IMR-90 (cell line): ENCODE results near the gene STOX1. TPM values are rescaled to one million over a fixed set of nuclear protein-coding genes. Genes with fewer than 3 reads are reported as not detected.

ENCODE experiments used
- ATAC-seq: fragments of 200-7000 bp; cut with Tn5 transposase; 2 replicates; pipeline ENCODE4 v1.9.1; 2020; ENCODE audit warnings: low read depth, mild to moderate bottlenecking, moderate library complexity
- BruUV-seq: library from RNA; stranded (reverse); fragments of 400-500 nt; replicated peaks from 2 replicates; lab custom pipeline; 2021; lab: Mats Ljungman, UMichigan
- CTCF ChIA-PET: fragments of 300-600 bp; formaldehyde crosslinking; extraction: SDS; loops from one replicate; lab custom pipeline; 2021; ENCODE audit warnings: antibody characterized with exemption; lab: Yijun Ruan, JAX
- POLR2A ChIA-PET: fragments of 300-600 bp; sonication (Branson Sonifier 250); formaldehyde crosslinking; loops from one replicate; lab custom pipeline; 2022; ENCODE audit warnings: antibody characterized with exemption; ENCODE audit not compliant: unreplicated experiment; lab: Charles Lee
- DNase-seq: peaks from one replicate; pipeline ENCODE4 v3.0.0; 2013
- H2AFZ ChIP-seq: replicated peaks from 2 replicates; pipeline ENCODE3; 2013; ENCODE audit warnings: low read length, mild to moderate bottlenecking; ENCODE audit not compliant: poor library complexity
- H2AK5ac ChIP-seq: 2 replicates; pipeline ENCODE4 v1.6.1; 2013; ENCODE audit warnings: low read depth, low read length, inconsistent platforms
- H2AK9ac ChIP-seq: replicated peaks from 2 replicates; pipeline ENCODE3; 2013; ENCODE audit warnings: mild to moderate bottlenecking, low read depth, low read length, moderate library complexity; ENCODE audit not compliant: poor library complexity
- H2BK120ac ChIP-seq: 2 replicates; pipeline ENCODE4 v1.6.1; 2013; ENCODE audit warnings: low read depth, low read length, inconsistent platforms
- H2BK15ac ChIP-seq: 3 replicates; pipeline ENCODE4 v1.6.1; 2013; ENCODE audit warnings: low read depth, low read length, inconsistent platforms
- H2BK20ac ChIP-seq: 2 replicates; pipeline ENCODE4 v1.6.1; 2013; ENCODE audit warnings: low read depth, mild to moderate bottlenecking, inconsistent platforms, low read length, moderate library complexity
- H2BK5ac ChIP-seq: 2 replicates; pipeline ENCODE4 v1.6.1; 2013; ENCODE audit warnings: mild to moderate bottlenecking, low read depth, low read length, inconsistent platforms; ENCODE audit not compliant: poor library complexity, severe bottlenecking
- H3K14ac ChIP-seq: replicated peaks from 2 replicates; pipeline ENCODE4 v1.6.1; 2013; ENCODE audit warnings: low read depth, low read length, inconsistent platforms
- H3K18ac ChIP-seq: 2 replicates; pipeline ENCODE4 v1.6.1; 2013; ENCODE audit warnings: low read depth, low read length, control low read depth
- H3K23ac ChIP-seq: 2 replicates; pipeline ENCODE4 v1.6.1; 2013; ENCODE audit warnings: low read depth, low read length, inconsistent platforms
- H3K27ac ChIP-seq: 2 replicates; pipeline ENCODE4 v1.5.1; 2013; ENCODE audit warnings: mild to moderate bottlenecking, control low read depth, low read length; ENCODE audit not compliant: insufficient read depth
- H3K27me3 ChIP-seq: 2 replicates; pipeline ENCODE4 v1.6.1; 2013; ENCODE audit warnings: low read length; ENCODE audit not compliant: control insufficient read depth, insufficient read depth
- H3K36me3 ChIP-seq: 2 replicates; pipeline ENCODE4 v1.6.1; 2013; ENCODE audit warnings: low read length, mixed read lengths; ENCODE audit not compliant: control insufficient read depth, insufficient read depth
- H3K4ac ChIP-seq: 2 replicates; pipeline ENCODE4 v1.6.1; 2013; ENCODE audit warnings: low read depth, low read length, inconsistent platforms
- H3K4me1 ChIP-seq: 2 replicates; pipeline ENCODE4 v1.6.1; 2013; ENCODE audit warnings: low read length, mixed read lengths; ENCODE audit not compliant: control insufficient read depth, insufficient read depth
- H3K4me2 ChIP-seq: 2 replicates; pipeline ENCODE4 v1.6.1; 2013; ENCODE audit warnings: low read depth, mild to moderate bottlenecking, control low read depth, low read length, moderate library complexity
- H3K4me3 ChIP-seq: 2 replicates; pipeline ENCODE4 v1.5.1; 2013; ENCODE audit warnings: low read depth, mild to moderate bottlenecking, control low read depth, low read length, moderate library complexity; ENCODE audit not compliant: insufficient read depth
- H3K56ac ChIP-seq: 2 replicates; pipeline ENCODE4 v1.6.1; 2013; ENCODE audit warnings: low read length, inconsistent platforms; ENCODE audit not compliant: insufficient read depth; ENCODE audit errors: extremely low read depth
- H3K79me1 ChIP-seq, 2 experiments: 2 replicates each; pipeline ENCODE4 v1.6.1; 2013; ENCODE audit warnings: low read length in 2 of 2, inconsistent platforms in 1 of 2, low read depth in 1 of 2
- H3K9ac ChIP-seq: 2 replicates; pipeline ENCODE4 v1.6.1; 2013; ENCODE audit warnings: low read depth, low read length, control low read depth
- H3K9me1 ChIP-seq: 2 replicates; pipeline ENCODE4 v1.6.1; 2013; ENCODE audit warnings: low read length, inconsistent platforms; ENCODE audit not compliant: insufficient read depth
- H3K9me3 ChIP-seq: 2 replicates; pipeline ENCODE4 v1.6.1; 2013; ENCODE audit warnings: low read length; ENCODE audit not compliant: control insufficient read depth, insufficient read depth
- H4K20me1 ChIP-seq: 2 replicates; pipeline ENCODE4 v1.6.1; 2013; ENCODE audit warnings: low read length, inconsistent platforms; ENCODE audit not compliant: insufficient read depth
- H4K5ac ChIP-seq: 2 replicates; pipeline ENCODE4 v1.6.1; 2013; ENCODE audit warnings: mild to moderate bottlenecking, low read depth, low read length, control low read depth
- H4K8ac ChIP-seq, 2 experiments: 2 replicates each; pipeline ENCODE4 v1.6.1; 2013; ENCODE audit warnings: low read depth in 2 of 2, low read length in 2 of 2, control low read depth in 1 of 2, inconsistent platforms in 1 of 2
- H4K91ac ChIP-seq: 2 replicates; pipeline ENCODE4 v1.6.1; 2013; ENCODE audit warnings: low read depth, low read length, inconsistent platforms; ENCODE audit not compliant: insufficient read depth
- BHLHE40 ChIP-seq: fragments of 150-350 bp; IDR thresholded peaks from 2 replicates; pipeline ENCODE4 v1.6.1; 2016; ENCODE audit warnings: mild to moderate bottlenecking, low read depth, low read length
- CEBPB ChIP-seq: IDR thresholded peaks from 2 replicates; pipeline ENCODE4 v1.6.1; 2012; ENCODE audit warnings: low read depth, low read length, improper control_type of control experiment
- CHD1 ChIP-seq: IDR thresholded peaks from 2 replicates; pipeline ENCODE4 v1.6.1; 2012; ENCODE audit warnings: low read depth, low read length, improper control_type of control experiment
- FOS ChIP-seq: fragments of 150-350 bp; IDR thresholded peaks from 2 replicates; pipeline ENCODE4 v1.6.1; 2016; ENCODE audit warnings: low read depth, low read length
- MAFK ChIP-seq: IDR thresholded peaks from 2 replicates; pipeline ENCODE4 v1.6.1; 2012; ENCODE audit warnings: low read depth, low read length, improper control_type of control experiment
- MAZ ChIP-seq: IDR thresholded peaks from 2 replicates; pipeline ENCODE4 v1.6.1; 2012; ENCODE audit warnings: low read depth, mild to moderate bottlenecking, low read length, improper control_type of control experiment, moderate library complexity, borderline replicate concordance
- MXI1 ChIP-seq: IDR thresholded peaks from 2 replicates; pipeline ENCODE4 v1.6.1; 2012; ENCODE audit warnings: low read depth, mild to moderate bottlenecking, low read length, moderate library complexity, borderline replicate concordance
- NFE2L2 ChIP-seq: fragments of 150-350 bp; IDR thresholded peaks from 2 replicates; pipeline ENCODE4 v1.6.1; 2016; ENCODE audit warnings: low read depth, mild to moderate bottlenecking, low read length
- POLR2A ChIP-seq: IDR thresholded peaks from 2 replicates; pipeline ENCODE4 v1.6.1; 2012; ENCODE audit warnings: mild to moderate bottlenecking, low read depth, low read length
- RAD21 ChIP-seq: IDR thresholded peaks from 2 replicates; pipeline ENCODE4 v1.6.1; 2012; ENCODE audit warnings: low read length, improper control_type of control experiment
- RCOR1 ChIP-seq: IDR thresholded peaks from 2 replicates; pipeline ENCODE4 v1.6.1; 2012; ENCODE audit warnings: mild to moderate bottlenecking, low read length, improper control_type of control experiment; ENCODE audit not compliant: insufficient replicate concordance
- RFX5 ChIP-seq: IDR thresholded peaks from 2 replicates; pipeline ENCODE4 v1.8.0; 2012; ENCODE audit warnings: low read depth, mild to moderate bottlenecking, low read length, moderate library complexity
- SMC3 ChIP-seq: fragments of 150-350 bp; IDR thresholded peaks from 2 replicates; pipeline ENCODE4 v1.6.1; 2016; ENCODE audit warnings: low read depth, mild to moderate bottlenecking, antibody characterized with exemption, low read length, moderate library complexity
- USF2 ChIP-seq: fragments of 150-350 bp; IDR thresholded peaks from 2 replicates; pipeline ENCODE4 v1.6.1; 2017; ENCODE audit warnings: mild to moderate bottlenecking, antibody characterized with exemption, low read length, low read depth
- WGBS, 2 experiments: methylation state at CpG; one replicate each; pipeline versions ENCODE4 v1.1.5 to v1.1.7; 2013; ENCODE audit warnings: missing lambda C conversion rate in 2 of 2; ENCODE audit not compliant: insufficient read length in 1 of 2; ENCODE audit errors: extremely low coverage in 2 of 2; 5-methylcytosine and 5-hydroxymethylcytosine counted together
- dilution Hi-C: fragments of 300-500 bp; cut with HindIII; formaldehyde crosslinking; loops from one replicate; pipeline ENCODE4 v1.14.3; 2018; ENCODE audit warnings: low sequenced_read_pairs; ENCODE audit not compliant: unreplicated experiment
- in situ Hi-C: fragments of 300-500 bp; cut with MboI; formaldehyde crosslinking; loops from 3 replicates; pipeline ENCODE4 v1.14.3; 2019; ENCODE audit warnings: low sequenced_read_pairs, inconsistent platforms, mixed read lengths
- intact Hi-C: fragments of 100-400 bp; cut with micrococcal nuclease; formaldehyde crosslinking; loops from 2 replicates; pipeline ENCODE4 v1.10.0; 2022
- polyA plus RNA-seq, 3 experiments: library from polyadenylated mRNA; depleted of rRNA; stranded (reverse); fragments of >200 nt; gene quantifications; 2 replicates each; pipeline ENCODE4 v1.2.3, GENCODE V29; 2012; ENCODE audit warnings: low replicate concordance in 1 of 3
- total RNA-seq: library from RNA; depleted of rRNA; stranded (reverse); fragments of >200 nt; gene quantifications from 2 replicates; pipeline ENCODE4 v1.2.3, GENCODE V29; 2012
- TF ChIP-seq, protein P1 (sequence below): conservative IDR thresholded peaks from 2 replicates; pipeline ENCODE4 v1.5.1; 2012; ENCODE audit warnings: mild to moderate bottlenecking, low read depth, low read length, improper control_type of control experiment
- TF ChIP-seq, protein P2 (sequence below): fragments of 150-350 bp; IDR thresholded peaks from 2 replicates; pipeline ENCODE4 v1.6.1; 2016; ENCODE audit warnings: low read depth, mild to moderate bottlenecking, low read length, moderate library complexity, borderline replicate concordance

The STOX1 gene
- total and polyA plus RNA-seq, 2 of the 4 experiments (the other 2 are of a cell fraction): 0.03 to 0.18 TPM

DNA sequence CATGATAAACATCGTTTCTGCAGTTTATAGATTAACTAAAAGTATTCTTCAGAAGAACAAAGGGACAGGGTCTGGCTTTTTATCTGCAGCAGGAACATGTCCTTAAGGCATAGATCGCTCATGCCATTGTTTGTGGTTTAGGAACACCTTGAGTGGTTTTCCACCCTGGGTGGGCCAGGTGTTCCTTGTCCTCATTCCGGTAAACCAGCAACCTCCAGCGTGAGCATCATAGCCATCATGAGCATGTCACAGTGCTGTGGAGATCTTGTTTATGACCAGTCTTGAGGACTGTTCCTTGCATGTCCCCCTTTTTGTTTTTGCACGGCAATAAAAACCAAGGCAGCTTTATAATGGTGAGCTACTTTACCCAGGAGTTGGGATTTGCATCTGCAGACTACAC, 33.9 kb downstream of the STOX1 start:
- dilution Hi-C loops (no loop called here), in situ Hi-C loops (no loop called here), intact Hi-C loops (no loop called here)
- Histone ChIP-seq H3K9me1 (no peaks in the 10 kb centered on the region), H2AK9ac (no peak overlapping the region), H4K8ac (no peak overlapping the region), H4K5ac (no peak overlapping the region), H2BK120ac (no peak overlapping the region), H2BK5ac (no peak overlapping the region), H3K18ac (no peak overlapping the region), H3K23ac (no peak overlapping the region), H3K56ac (no peak overlapping the region), H3K27ac (no peak overlapping the region), H3K14ac (no peak overlapping the region), H3K4me2 (no peak overlapping the region), H2AFZ (no peak overlapping the region), H3K4me3 (no peak overlapping the region), H2BK15ac (no peak overlapping the region), H4K20me1 (no peaks in the 10 kb centered on the region), H3K36me3 (no peaks in the 10 kb centered on the region), H3K4ac (no peak overlapping the region), H2BK20ac (no peak overlapping the region), H2AK5ac (no peak overlapping the region), H3K9me3 (peaks cover 12% of the 10 kb centered on the region), H3K79me1 (no peaks in the 10 kb centered on the region), H3K4me1 (no peaks in the 10 kb centered on the region), H3K9ac (no peak overlapping the region), H3K27me3 (peaks cover 23% of the 10 kb centered on the region), H4K91ac (no peak overlapping the region)
- no TSS peak for BruUV-seq
- 94% methylated on average over 2 of the region's 5 CpGs; no CpG with 5 or more reads in 1 of the 2 experiments for WGBS, 2 experiments
- ChIA-PET POLR2A (no interaction called here), CTCF (interaction anchor here (0.6 kb wide), 1 partner anchor 36 kb away, joined by 3 read pairs; no protein-coding TSS in a partner anchor)
- DNase-seq: no peak
- TF ChIP-seq MAFK (no peak), RAD21 (no peak), NFE2L2 (no peak), BHLHE40 (no peak), FOS (no peak), RCOR1 (no peak), USF2 (no peak), RFX5 (no peak), CEBPB (no peak), SMC3 (no peak), POLR2A (no peak), CHD1 (no peak), MXI1 (no peak), MAZ (no peak)
- TF ChIP-seq, protein P1, sequence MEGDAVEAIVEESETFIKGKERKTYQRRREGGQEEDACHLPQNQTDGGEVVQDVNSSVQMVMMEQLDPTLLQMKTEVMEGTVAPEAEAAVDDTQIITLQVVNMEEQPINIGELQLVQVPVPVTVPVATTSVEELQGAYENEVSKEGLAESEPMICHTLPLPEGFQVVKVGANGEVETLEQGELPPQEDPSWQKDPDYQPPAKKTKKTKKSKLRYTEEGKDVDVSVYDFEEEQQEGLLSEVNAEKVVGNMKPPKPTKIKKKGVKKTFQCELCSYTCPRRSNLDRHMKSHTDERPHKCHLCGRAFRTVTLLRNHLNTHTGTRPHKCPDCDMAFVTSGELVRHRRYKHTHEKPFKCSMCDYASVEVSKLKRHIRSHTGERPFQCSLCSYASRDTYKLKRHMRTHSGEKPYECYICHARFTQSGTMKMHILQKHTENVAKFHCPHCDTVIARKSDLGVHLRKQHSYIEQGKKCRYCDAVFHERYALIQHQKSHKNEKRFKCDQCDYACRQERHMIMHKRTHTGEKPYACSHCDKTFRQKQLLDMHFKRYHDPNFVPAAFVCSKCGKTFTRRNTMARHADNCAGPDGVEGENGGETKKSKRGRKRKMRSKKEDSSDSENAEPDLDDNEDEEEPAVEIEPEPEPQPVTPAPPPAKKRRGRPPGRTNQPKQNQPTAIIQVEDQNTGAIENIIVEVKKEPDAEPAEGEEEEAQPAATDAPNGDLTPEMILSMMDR: no peak
- TF ChIP-seq, protein P2, sequence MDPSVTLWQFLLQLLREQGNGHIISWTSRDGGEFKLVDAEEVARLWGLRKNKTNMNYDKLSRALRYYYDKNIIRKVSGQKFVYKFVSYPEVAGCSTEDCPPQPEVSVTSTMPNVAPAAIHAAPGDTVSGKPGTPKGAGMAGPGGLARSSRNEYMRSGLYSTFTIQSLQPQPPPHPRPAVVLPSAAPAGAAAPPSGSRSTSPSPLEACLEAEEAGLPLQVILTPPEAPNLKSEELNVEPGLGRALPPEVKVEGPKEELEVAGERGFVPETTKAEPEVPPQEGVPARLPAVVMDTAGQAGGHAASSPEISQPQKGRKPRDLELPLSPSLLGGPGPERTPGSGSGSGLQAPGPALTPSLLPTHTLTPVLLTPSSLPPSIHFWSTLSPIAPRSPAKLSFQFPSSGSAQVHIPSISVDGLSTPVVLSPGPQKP: no peak
- no peak for ATAC-seq
